HCT116 (cell line): ENCODE data around the gene PTPN12. TPM values are rescaled to one million over a fixed set of nuclear protein-coding genes. Genes with fewer than 3 reads are reported as not detected.

Experiments used
- ATAC-seq: fragments of 200-7000 bp; cut with Tn5 transposase; 2 replicates; pipeline ENCODE4 v1.9.1; 2020; ENCODE audit warnings: mild to moderate bottlenecking, moderate library complexity
- BruUV-seq: library from RNA; stranded (reverse); fragments of 400-500 nt; replicated peaks from 2 replicates; lab custom pipeline; 2021; lab: Mats Ljungman, UMichigan
- CTCF ChIA-PET: fragments of 300-600 bp; sonication (Branson Sonifier 250); formaldehyde crosslinking; loops from one replicate; lab custom pipeline; 2021; ENCODE audit warnings: antibody characterized with exemption; lab: Charles Lee
- POLR2A ChIA-PET: fragments of 300-600, 350-600 bp; sonication (Branson Sonifier 250); formaldehyde crosslinking; loops from one replicate; lab custom pipeline; 2021; ENCODE audit warnings: antibody characterized with exemption; lab: Charles Lee
- RAD21 ChIA-PET, 2 experiments: fragments of 300-600 bp; sonication (Branson Sonifier 250); formaldehyde crosslinking; loops; one replicate each; lab custom pipeline; 2023; ENCODE audit warnings: low total read pairs in 2 of 2; ENCODE audit not compliant: uncharacterized antibody in 2 of 2, unreplicated experiment in 2 of 2, low non-redundant PET in 1 of 2; lab: Charles Lee
- DNase-seq: peaks from one replicate; pipeline ENCODE4 v3.0.0-alpha.2; 2010; ENCODE audit warnings: low read depth, low spot score
- H2AFZ ChIP-seq: fragments of 200-600 bp; shearing (Covaris generic), sonication (generic); 2 replicates; pipeline ENCODE4 v1.6.1; 2017; ENCODE audit warnings: low read depth, mixed run types, mixed read lengths, antibody characterized with exemption, low read length; ENCODE audit not compliant: poor library complexity, severe bottlenecking
- H3K27ac ChIP-seq: 2 replicates; pipeline ENCODE4 v1.5.1; 2012; ENCODE audit warnings: low read depth, low read length
- H3K27me3 ChIP-seq: fragments of 200-600 bp; sonication (generic); 2 replicates; pipeline ENCODE4 v1.6.1; 2016; ENCODE audit warnings: mixed run types, low read length, mixed read lengths; ENCODE audit not compliant: insufficient read depth
- H3K36me3 ChIP-seq, 2 experiments: fragments of 200-500 bp in 1 of 2; fragments of 200-600 bp in 1 of 2; sonication (Bioruptor generic) in 1 of 2; sonication (generic) in 1 of 2; 2 replicates each; pipeline versions ENCODE4 v1.5.1 to v1.6.1; 2014 to 2016; ENCODE audit warnings: low read length in 2 of 2, inconsistent platforms in 1 of 2, mixed read lengths in 1 of 2, mixed run types in 1 of 2; ENCODE audit not compliant: insufficient read depth in 2 of 2, control insufficient read depth in 1 of 2
- H3K4me1 ChIP-seq, 2 experiments: fragments of 200-600 bp in 1 of 2; sonication (generic) in 1 of 2; 2 replicates each; pipeline versions ENCODE4 v1.5.1 to v1.6.1; 2012 to 2017; ENCODE audit warnings: low read length in 2 of 2, inconsistent platforms in 1 of 2, mild to moderate bottlenecking in 1 of 2, mixed read lengths in 1 of 2, mixed run types in 1 of 2, moderate library complexity in 1 of 2; ENCODE audit not compliant: insufficient read depth in 2 of 2, control insufficient read depth in 1 of 2
- H3K4me2 ChIP-seq: fragments of 200-600 bp; sonication (generic); 2 replicates; pipeline ENCODE4 v1.6.1; 2017; ENCODE audit warnings: mixed run types, low read length, mixed read lengths
- H3K4me3 ChIP-seq, 2 experiments: fragments of 200-600 bp in 1 of 2; sonication (generic) in 1 of 2; replicated peaks in 1 of 2; 2 replicates each; pipeline ENCODE4 v1.5.1; 2011 to 2016; ENCODE audit warnings: low read length in 2 of 2, control low read depth in 1 of 2, low read depth in 1 of 2, mild to moderate bottlenecking in 1 of 2, mixed read lengths in 1 of 2, mixed run types in 1 of 2
- H3K79me2 ChIP-seq: fragments of 200-600 bp; sonication (generic); 2 replicates; pipeline ENCODE4 v1.6.1; 2017; ENCODE audit warnings: mild to moderate bottlenecking, mixed run types, low read length, moderate library complexity, mixed read lengths; ENCODE audit not compliant: insufficient read depth
- H3K9ac ChIP-seq: fragments of 200-600 bp; sonication (generic); 2 replicates; pipeline ENCODE4 v1.6.1; 2016; ENCODE audit warnings: low read length, mixed read lengths
- H3K9me2 ChIP-seq: fragments of 200-600 bp; sonication (generic), shearing (Covaris generic); 2 replicates; pipeline ENCODE4 v1.6.1; 2017; ENCODE audit warnings: mixed run types, mild to moderate bottlenecking, moderate library complexity; ENCODE audit not compliant: insufficient read depth
- H3K9me3 ChIP-seq, 2 experiments: fragments of 200-500 bp in 1 of 2; fragments of 200-600 bp in 1 of 2; sonication (Bioruptor generic) in 1 of 2; sonication (generic) in 1 of 2; 2 replicates each; pipeline ENCODE4 v1.6.1; 2014 to 2017; ENCODE audit warnings: low read length in 2 of 2, mixed read lengths in 2 of 2, inconsistent platforms in 1 of 2, low read depth in 1 of 2, mild to moderate bottlenecking in 1 of 2, mixed run types in 1 of 2, moderate library complexity in 1 of 2; ENCODE audit not compliant: control insufficient read depth in 1 of 2, insufficient read depth in 1 of 2
- H4K20me1 ChIP-seq: fragments of 200-600 bp; sonication (generic), shearing (Covaris generic); 2 replicates; pipeline ENCODE4 v1.6.1; 2017; ENCODE audit warnings: mixed run types, mild to moderate bottlenecking, moderate library complexity; ENCODE audit not compliant: insufficient read depth
- CEBPB ChIP-seq: IDR thresholded peaks from 2 replicates; pipeline ENCODE4 v1.6.1; 2012; ENCODE audit warnings: low read depth
- CTCF ChIP-seq, 3 experiments: fragments of 200-600 bp in 1 of 3; sonication (generic) in 1 of 3; IDR thresholded peaks in 2 of 3; conservative IDR thresholded peaks in 1 of 3; 2 replicates each; pipeline ENCODE4 v1.5.1; 2012 to 2017; ENCODE audit warnings: low read depth in 2 of 3, low read length in 2 of 3, antibody characterized with exemption in 1 of 3, borderline replicate concordance in 1 of 3, control low read depth in 1 of 3, mild to moderate bottlenecking in 1 of 3, mixed read lengths in 1 of 3, mixed run types in 1 of 3, moderate library complexity in 1 of 3; ENCODE audit not compliant: insufficient read depth in 1 of 3
- EGR1 ChIP-seq: IDR thresholded peaks from 2 replicates; pipeline ENCODE4 v1.6.1; 2012; ENCODE audit warnings: low read depth
- ELF1 ChIP-seq: IDR thresholded peaks from 2 replicates; pipeline ENCODE4 v1.6.1; 2012; ENCODE audit warnings: low read depth, borderline replicate concordance
- EZH2 ChIP-seq: fragments of 200-600 bp; sonication (generic); IDR thresholded peaks from 2 replicates; pipeline ENCODE4 v1.6.1; 2017; ENCODE audit warnings: antibody characterized with exemption, mixed run types
- EZH2phosphoT487 ChIP-seq: fragments of 200-600 bp; IDR thresholded peaks from 2 replicates; pipeline ENCODE4 v1.6.1; 2018; ENCODE audit warnings: antibody characterized with exemption, borderline replicate concordance
- FOSL1 ChIP-seq: IDR thresholded peaks from 2 replicates; pipeline ENCODE4 v1.6.1; 2012; ENCODE audit warnings: low read depth
- JUND ChIP-seq: IDR thresholded peaks from 2 replicates; pipeline ENCODE4 v1.6.1; 2012
- MAX ChIP-seq: IDR thresholded peaks from 2 replicates; pipeline ENCODE4 v1.6.1; 2012
- POLR2AphosphoS5 ChIP-seq: IDR thresholded peaks from 2 replicates; pipeline ENCODE4 v1.6.1; 2011; ENCODE audit warnings: mild to moderate bottlenecking, low read depth, low read length, moderate library complexity
- REST ChIP-seq: IDR thresholded peaks from 2 replicates; pipeline ENCODE4 v1.6.1; 2012; ENCODE audit warnings: low read depth
- SP1 ChIP-seq: IDR thresholded peaks from 2 replicates; pipeline ENCODE4 v1.6.1; 2012; ENCODE audit warnings: low read depth
- SRF ChIP-seq: IDR thresholded peaks from 2 replicates; pipeline ENCODE4 v1.6.1; 2012; ENCODE audit warnings: low read depth
- YY1 ChIP-seq: IDR thresholded peaks from 2 replicates; pipeline ENCODE4 v1.6.1; 2011; ENCODE audit warnings: low read length, low read depth, moderate library complexity, mild to moderate bottlenecking; ENCODE audit not compliant: insufficient replicate concordance; ENCODE audit errors: extremely low read depth
- ZBTB33 ChIP-seq: IDR thresholded peaks from 2 replicates; pipeline ENCODE4 v1.6.1; 2011; ENCODE audit warnings: mild to moderate bottlenecking, low read length, moderate library complexity; ENCODE audit not compliant: insufficient replicate concordance; ENCODE audit errors: extremely low read depth
- ZFX ChIP-seq: fragments of 450-650 bp; IDR thresholded peaks from 2 replicates; pipeline ENCODE4 v1.6.1; 2017
- intact Hi-C: fragments of 100-400 bp; cut with micrococcal nuclease; formaldehyde crosslinking; loops from 2 replicates; pipeline ENCODE4 v1.10.0; 2022
- total RNA-seq: library from RNA; stranded (reverse); gene quantifications from one replicate; pipeline ENCODE4 v1.2.1, GENCODE V29; 2021; ENCODE audit not compliant: unreplicated experiment
- TF ChIP-seq, protein P1 (sequence below): IDR thresholded peaks from 2 replicates; pipeline ENCODE4 v1.6.1; 2012

PTPN12 gene
- total RNA-seq, 1 experiment from 2014 or later = 80.5 TPM

GRCh38 chr7:77655356-77655755, 118.3 kb downstream of the PTPN12 start:
- no peak for DNase-seq
- Histone ChIP-seq H4K20me1 (no peaks in the 10 kb centered on the region), H3K4me1 (no peaks in the 10 kb centered on the region), H2AFZ (no peak overlapping the region), H3K9me3 (no peaks in the 10 kb centered on the region), H3K27ac (no peak overlapping the region), H3K4me3 (no peak overlapping the region), H3K4me2 (no peak overlapping the region), H3K27me3 (no peaks in the 10 kb centered on the region), H3K9ac (no peak overlapping the region), H3K79me2 (no peaks in the 10 kb centered on the region), H3K9me2 (no peaks in the 10 kb centered on the region), H3K36me3 (peaks cover 0 to 7% of the 10 kb centered on the region in 2 experiments; a peak in 1 of 4 replicates)
- ChIA-PET POLR2A (no interaction called here), RAD21 (no interaction called here), CTCF (interaction anchor here (1.4 kb wide), 1 partner anchor 285 kb away, joined by 3 read pairs; no protein-coding TSS in a partner anchor)
- no TSS peak for BruUV-seq
- intact Hi-C loops = loop anchor here (5.0 to 10.0 kb wide), 2 partner anchors 387 to 1269 kb away; no protein-coding TSS in a partner anchor
- TF ChIP-seq, protein P1, sequence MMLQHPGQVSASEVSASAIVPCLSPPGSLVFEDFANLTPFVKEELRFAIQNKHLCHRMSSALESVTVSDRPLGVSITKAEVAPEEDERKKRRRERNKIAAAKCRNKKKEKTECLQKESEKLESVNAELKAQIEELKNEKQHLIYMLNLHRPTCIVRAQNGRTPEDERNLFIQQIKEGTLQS = no peak
- TF ChIP-seq EZH2 = no peak
- TF ChIP-seq CEBPB = no peak
- TF ChIP-seq CTCF (IDR thresholded peaks at IDR 0.05 in 2 of 3, conservative IDR thresholded peaks at IDR 0.05 in 1 of 3; ENCODE audit: borderline replicate concordance in 1 of 3, insufficient read depth in 1 of 3, low read depth in 2 of 3, low read length in 2 of 3) = no peak
- TF ChIP-seq YY1 = no peak
- no peak for TF ChIP-seq ZBTB33
- TF ChIP-seq JUND = no peak
- TF ChIP-seq POLR2AphosphoS5 = no peak
- TF ChIP-seq EZH2phosphoT487 = no peak
- no peak for TF ChIP-seq SRF
- TF ChIP-seq ZFX = no peak
- no peak for TF ChIP-seq EGR1
- no peak for TF ChIP-seq SP1
- TF ChIP-seq REST = no peak
- no peak for TF ChIP-seq FOSL1
- TF ChIP-seq MAX = no peak
- no peak for TF ChIP-seq ELF1
- ATAC-seq = no peak
